Measurements from ENCODE around the gene CLEC1A.

GRCh38 chr12:10135126-10135525 is 36.3 kb upstream of the CLEC1A start:
- TF ChIP-seq YY1 (IDR thresholded peaks at IDR 0.05; ENCODE audit: insufficient read depth, insufficient read length), result no peak
- TF ChIP-seq SUZ12 (IDR thresholded peaks at IDR 0.05; ENCODE audit: extremely low read depth, insufficient read depth, insufficient read length), result no peak
